Retinal pigment epithelial cell (primary cell): ENCODE results near the gene SNRPD2.

Experiments
- DNase-seq: peaks from one replicate; pipeline ENCODE4 v3.0.0-alpha.2; 2010; ENCODE audit warnings: low read depth
- H3K4me3 ChIP-seq: 2 replicates; pipeline ENCODE4 v1.5.1; 2011; ENCODE audit warnings: mild to moderate bottlenecking, low read length, control low read depth, moderate library complexity
- CTCF ChIP-seq: conservative IDR thresholded peaks from 2 replicates; pipeline ENCODE4 v1.5.1; 2011; ENCODE audit warnings: low read depth, low read length, control low read depth, inconsistent platforms

SNRPD2 gene

GRCh38 chr19:45660636-45661035 lies 31.1 kb downstream of the SNRPD2 start:
- no peak for TF ChIP-seq CTCF
- no peak overlapping the region for H3K4me3 ChIP-seq
- DNase-seq = no peak

- no peak for TF ChIP-seq CTCF
- no peak for DNase-seq
- H3K4me3 ChIP-seq = no peak overlapping the region
These were observed 32.5 kb downstream of the SNRPD2 start for GRCh38 chr19:45659096-45659729.

- no peak for TF ChIP-seq CTCF
- no peak overlapping the region for H3K4me3 ChIP-seq
- no peak for DNase-seq
These were observed 34.1 kb downstream of the SNRPD2 start for GRCh38 chr19:45657520-45658167.

- TF ChIP-seq CTCF = no peak
- no peak overlapping the region for H3K4me3 ChIP-seq
- DNase-seq = no peak
These were observed 36.7 kb downstream of the SNRPD2 start for GRCh38 chr19:45655073-45655472.

GRCh38 chr19:45653634-45654033 lies 38.1 kb downstream of the SNRPD2 start:
- DNase-seq = no peak
- TF ChIP-seq CTCF = no peak
- no peak overlapping the region for H3K4me3 ChIP-seq

- no peak for DNase-seq
- no peak for TF ChIP-seq CTCF
- no peak overlapping the region for H3K4me3 ChIP-seq
These were observed 41.0 kb downstream of the SNRPD2 start for GRCh38 chr19:45650722-45651121.

- no peak for DNase-seq
These were observed 45.4 kb downstream of the SNRPD2 start for GRCh38 chr19:45646345-45646698.

More at GRCh38 chr19:45646345-45646698, 45.4 kb downstream of the SNRPD2 start:
- TF ChIP-seq CTCF = no peak
- peak overlapping the region; percentile 61 for H3K4me3 ChIP-seq
